ENCODE data around the gene MAP2K3. TPM values are rescaled to one million over a fixed set of nuclear protein-coding genes. Genes with fewer than 3 reads are reported as not detected.
"Not testable (repeated sequence)": the region's sequence is repeated elsewhere in the genome, so short reads cannot be mapped to it uniquely, and the experiment has no call there.

The MAP2K3 gene
- total RNA-seq, 2 donors from 2014 or later: 47.7 to 83.4 TPM

GRCh38 chr17:21316887-21317500 lies 32.5 kb downstream of the MAP2K3 start:
- peak; percentile 85 for DNase-seq (ENCODE audit: low spot score)
- intact Hi-C loops (cut with DNase I): not testable (repeated sequence)

GRCh38 chr17:21317821-21318220 lies 33.3 kb downstream of the MAP2K3 start:
- DNase-seq (ENCODE audit: low spot score): peak; percentile 81
- intact Hi-C loops (cut with DNase I): not testable (repeated sequence)

GRCh38 chr17:21318439-21318838 lies 33.9 kb downstream of the MAP2K3 start:
- intact Hi-C loops (cut with DNase I): no loop called here
- DNase-seq (ENCODE audit: low spot score): peak; percentile 80

GRCh38 chr17:21318856-21319255 lies 34.3 kb downstream of the MAP2K3 start:
- intact Hi-C loops (cut with DNase I): not testable (repeated sequence)
- peak; percentile 71 for DNase-seq (ENCODE audit: low spot score)

GRCh38 chr17:21319256-21319655 lies 34.7 kb downstream of the MAP2K3 start:
- peak; percentile 22 for DNase-seq (ENCODE audit: low spot score)
- intact Hi-C loops (cut with DNase I): not testable (repeated sequence)

GRCh38 chr17:21319686-21320375 lies 35.3 kb downstream of the MAP2K3 start:
- DNase-seq (ENCODE audit: low spot score): peak; percentile 75
- intact Hi-C loops (cut with DNase I): not testable (repeated sequence)

- intact Hi-C loops (cut with DNase I): not testable (repeated sequence)
- DNase-seq (ENCODE audit: low spot score): peak; percentile 76
Measured at GRCh38 chr17:21320430-21320829, 35.9 kb downstream of the MAP2K3 start.

GRCh38 chr17:21321061-21321460 lies 36.5 kb downstream of the MAP2K3 start:
- peak; percentile 64 for DNase-seq (ENCODE audit: low spot score)
- intact Hi-C loops (cut with DNase I): not testable (repeated sequence)

GRCh38 chr17:21321744-21322191 lies 37.3 kb downstream of the MAP2K3 start:
- intact Hi-C loops (cut with DNase I): not testable (repeated sequence)
- DNase-seq (ENCODE audit: low spot score): peak; percentile 69

- intact Hi-C loops (cut with DNase I): not testable (repeated sequence)
- peak; percentile 78 for DNase-seq (ENCODE audit: low spot score)
Measured at GRCh38 chr17:21323257-21324111, 39.0 kb downstream of the MAP2K3 start.

- intact Hi-C loops (cut with DNase I); DNase-seq (ENCODE audit: low spot score): not testable (repeated sequence)
Measured at GRCh38 chr17:21324741-21325140, 40.2 kb downstream of the MAP2K3 start.

GRCh38 chr17:21327921-21328320 lies 43.4 kb downstream of the MAP2K3 start:
- intact Hi-C loops (cut with DNase I); DNase-seq (ENCODE audit: low spot score): not testable (repeated sequence)

- intact Hi-C loops (cut with DNase I); DNase-seq (ENCODE audit: low spot score): not testable (repeated sequence)
Measured at GRCh38 chr17:21328778-21329177, 44.3 kb downstream of the MAP2K3 start.

GRCh38 chr17:21330436-21331160 lies 46.1 kb downstream of the MAP2K3 start:
- peak; percentile 71 for DNase-seq (ENCODE audit: low spot score)
- intact Hi-C loops (cut with DNase I): no loop called here

- peak; percentile 75 for DNase-seq (ENCODE audit: low spot score)
- intact Hi-C loops (cut with DNase I): not testable (repeated sequence)
Measured at GRCh38 chr17:21336541-21337294, 52.2 kb downstream of the MAP2K3 start.

GRCh38 chr17:21337981-21338625 lies 53.6 kb downstream of the MAP2K3 start:
- intact Hi-C loops (cut with DNase I): not testable (repeated sequence)
- DNase-seq (ENCODE audit: low spot score): peak; percentile 62

GRCh38 chr17:21339011-21339410 lies 54.5 kb downstream of the MAP2K3 start:
- DNase-seq (ENCODE audit: low spot score): peak; percentile 74
- intact Hi-C loops (cut with DNase I): no loop called here

- intact Hi-C loops (cut with DNase I): not testable (repeated sequence)
- DNase-seq (ENCODE audit: low spot score): peak; percentile 36
Measured at GRCh38 chr17:21339571-21339970, 55.1 kb downstream of the MAP2K3 start.

Measured in posterior vena cava (tissue), 2 donors.